ENCODE results near the gene RHOBTB3. TPM values are rescaled to one million over a fixed set of nuclear protein-coding genes. Genes with fewer than 3 reads are reported as not detected.

Gene RHOBTB3
- total RNA-seq, 2 donors from 2014 or later = 1.3 to 5.2 TPM

GRCh38 chr5:95718738-95719137 is 12.4 kb upstream of the RHOBTB3 start:
- DNase-seq (no peak), ATAC-seq (replicated peaks in 1 of 2) (no peak)
- H3K27ac Mint-ChIP-seq = no peak overlapping the region
- peaks cover 15% of the 10 kb centered on the region for H3K27me3 Mint-ChIP-seq (ENCODE audit: low read depth)
- peaks cover 3% of the 10 kb centered on the region for H3K4me1 Mint-ChIP-seq (ENCODE audit: low read depth)
- H3K9me3 Mint-ChIP-seq = peaks cover 0 to 1% of the 10 kb centered on the region in 2 donors
- H3K36me3 Mint-ChIP-seq (ENCODE audit: insufficient read depth in 2 of 2) = no peaks in the 10 kb centered on the region
- H3K4me3 Mint-ChIP-seq = no peak overlapping the region

GRCh38 chr5:95720094-95720786 is 10.9 kb upstream of the RHOBTB3 start:
- Mint-ChIP-seq H3K4me3 (no peak overlapping the region), H3K36me3 (ENCODE audit: insufficient read depth in 2 of 2) (no peaks in the 10 kb centered on the region), H3K27me3 (ENCODE audit: low read depth) (peaks cover 7% of the 10 kb centered on the region), H3K27ac (no peak overlapping the region), H3K9me3 (peaks cover 0 to 1% of the 10 kb centered on the region in 2 donors), H3K4me1 (ENCODE audit: low read depth) (peaks cover 9% of the 10 kb centered on the region)
- ATAC-seq (replicated peaks in 1 of 2) (no peak), DNase-seq (no peak)

DNA sequence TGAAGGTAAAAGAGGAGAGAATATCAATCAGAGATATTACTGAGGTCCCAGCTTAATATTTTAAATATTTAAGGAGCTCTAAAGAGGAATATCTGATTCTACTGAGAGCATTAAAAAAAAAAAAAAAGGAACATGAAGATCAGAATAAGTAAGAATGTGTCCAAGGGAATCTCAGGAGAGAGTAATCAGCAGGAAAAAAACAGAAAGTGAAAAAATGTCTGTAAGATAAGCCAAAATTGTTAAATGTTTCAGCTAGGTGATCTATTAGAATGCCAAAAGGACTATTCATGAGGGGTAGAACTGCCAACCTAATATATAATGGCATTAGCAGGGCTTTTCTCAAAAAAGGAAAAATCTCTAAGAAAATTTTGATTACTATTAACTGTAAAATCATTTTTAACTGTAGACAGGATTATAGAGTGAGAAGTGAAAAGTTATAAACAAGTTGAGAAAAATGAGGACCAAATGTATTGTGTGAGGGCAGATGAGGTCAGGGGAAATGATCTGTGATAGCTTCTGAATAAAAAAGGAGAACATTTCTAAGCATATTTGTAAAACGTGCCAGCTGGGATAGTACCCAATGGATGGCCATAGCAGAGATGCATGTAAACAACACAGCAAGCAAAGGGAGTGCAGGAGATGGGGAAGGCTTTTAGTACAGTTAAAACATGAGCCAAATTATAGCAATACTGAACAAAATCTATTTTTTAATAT is 9.4 kb upstream of the RHOBTB3 start:
- no peak for DNase-seq
- Mint-ChIP-seq H3K27ac (no peak overlapping the region), H3K9me3 (no peaks in the 10 kb centered on the region), H3K4me1 (ENCODE audit: low read depth) (peaks cover 15% of the 10 kb centered on the region), H3K36me3 (ENCODE audit: insufficient read depth in 2 of 2) (no peaks in the 10 kb centered on the region), H3K27me3 (ENCODE audit: low read depth) (peaks cover 7% of the 10 kb centered on the region), H3K4me3 (no peak overlapping the region)
- ATAC-seq (replicated peaks in 1 of 2) = no peak

DNA sequence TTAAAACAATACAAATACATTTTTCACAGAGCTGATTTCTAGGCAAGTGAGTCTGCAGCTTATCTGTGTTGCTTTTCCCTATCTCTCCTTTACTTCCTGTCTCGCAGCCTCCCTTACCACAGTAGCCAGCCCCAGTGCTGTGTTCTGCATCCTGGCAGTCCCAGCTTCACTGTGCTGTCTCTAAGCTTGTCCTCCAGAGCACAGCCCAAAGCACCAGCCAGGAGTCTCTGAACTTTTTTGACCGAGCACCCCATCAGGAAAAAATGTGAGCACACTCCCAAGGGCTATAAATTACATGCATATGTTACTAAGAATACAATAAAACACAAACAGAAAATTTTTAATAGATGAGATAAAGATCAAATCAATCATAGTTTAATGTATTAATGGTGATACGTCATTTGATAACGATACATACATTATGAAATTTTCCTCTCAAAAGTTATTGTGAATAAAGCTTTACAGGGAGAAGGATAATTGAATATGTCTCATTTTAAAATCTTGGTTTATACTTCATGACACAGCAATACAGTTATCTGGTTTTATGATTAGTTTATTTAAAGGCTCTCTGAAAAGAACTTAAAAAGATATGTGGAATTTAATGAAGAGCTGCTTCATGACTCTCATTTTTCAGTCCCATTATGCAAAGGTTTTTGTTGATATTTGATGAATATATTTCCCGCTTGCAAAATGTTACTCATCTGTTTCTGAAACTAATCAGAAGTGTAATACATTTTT is 7.3 kb upstream of the RHOBTB3 start:
- Mint-ChIP-seq H3K36me3 (ENCODE audit: insufficient read depth in 2 of 2) (no peaks in the 10 kb centered on the region), H3K4me1 (ENCODE audit: low read depth) (peaks cover 36% of the 10 kb centered on the region), H3K27me3 (ENCODE audit: low read depth) (peaks cover 7% of the 10 kb centered on the region), H3K4me3 (no peak overlapping the region), H3K27ac (no peak overlapping the region), H3K9me3 (no peaks in the 10 kb centered on the region)
- DNase-seq (no peak), ATAC-seq (replicated peaks in 1 of 2) (no peak)

DNA sequence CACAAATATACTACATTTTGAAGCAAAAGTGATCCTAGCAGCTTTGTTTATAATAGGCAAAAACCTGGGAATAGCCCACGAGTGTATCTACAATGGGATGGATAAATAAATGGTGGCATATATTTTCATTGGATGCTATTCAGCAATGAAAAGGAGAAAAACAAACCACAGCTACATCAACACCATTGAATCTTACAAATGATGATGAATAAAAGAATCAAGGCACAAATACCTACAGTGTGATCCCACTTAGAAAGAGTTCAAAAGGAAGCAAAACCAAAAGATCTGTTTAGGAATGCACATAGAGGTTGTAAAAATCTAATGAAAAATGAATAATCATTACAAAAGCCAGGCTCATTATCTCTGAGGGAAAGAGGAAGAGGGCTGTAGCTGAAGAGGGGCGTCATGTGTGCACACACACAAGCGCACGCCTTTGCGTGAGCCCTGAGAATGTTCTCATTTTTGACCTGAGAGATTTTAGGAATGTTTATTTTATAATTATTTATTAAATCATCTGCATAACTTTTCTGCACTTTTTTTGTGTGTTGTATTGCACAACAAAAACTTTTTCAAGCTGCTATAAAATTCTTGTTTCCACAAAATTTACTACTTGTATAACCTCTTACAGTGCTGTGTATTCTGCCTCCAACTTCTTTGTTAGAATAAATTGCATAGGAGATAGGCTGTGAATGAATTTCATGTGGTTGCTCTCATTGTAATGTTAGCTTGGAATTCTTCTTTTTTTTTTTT is 5.9 kb upstream of the RHOBTB3 start:
- Mint-ChIP-seq H3K36me3 (ENCODE audit: insufficient read depth in 2 of 2) (peaks cover 0 to 3% of the 10 kb centered on the region in 2 donors), H3K4me3 (no peak overlapping the region), H3K9me3 (no peaks in the 10 kb centered on the region), H3K27me3 (ENCODE audit: low read depth) (peaks cover 8% of the 10 kb centered on the region), H3K4me1 (ENCODE audit: low read depth) (peaks cover 50% of the 10 kb centered on the region), H3K27ac (no peak overlapping the region)
- DNase-seq (no peak), ATAC-seq (replicated peaks in 1 of 2) (no peak)

DNA sequence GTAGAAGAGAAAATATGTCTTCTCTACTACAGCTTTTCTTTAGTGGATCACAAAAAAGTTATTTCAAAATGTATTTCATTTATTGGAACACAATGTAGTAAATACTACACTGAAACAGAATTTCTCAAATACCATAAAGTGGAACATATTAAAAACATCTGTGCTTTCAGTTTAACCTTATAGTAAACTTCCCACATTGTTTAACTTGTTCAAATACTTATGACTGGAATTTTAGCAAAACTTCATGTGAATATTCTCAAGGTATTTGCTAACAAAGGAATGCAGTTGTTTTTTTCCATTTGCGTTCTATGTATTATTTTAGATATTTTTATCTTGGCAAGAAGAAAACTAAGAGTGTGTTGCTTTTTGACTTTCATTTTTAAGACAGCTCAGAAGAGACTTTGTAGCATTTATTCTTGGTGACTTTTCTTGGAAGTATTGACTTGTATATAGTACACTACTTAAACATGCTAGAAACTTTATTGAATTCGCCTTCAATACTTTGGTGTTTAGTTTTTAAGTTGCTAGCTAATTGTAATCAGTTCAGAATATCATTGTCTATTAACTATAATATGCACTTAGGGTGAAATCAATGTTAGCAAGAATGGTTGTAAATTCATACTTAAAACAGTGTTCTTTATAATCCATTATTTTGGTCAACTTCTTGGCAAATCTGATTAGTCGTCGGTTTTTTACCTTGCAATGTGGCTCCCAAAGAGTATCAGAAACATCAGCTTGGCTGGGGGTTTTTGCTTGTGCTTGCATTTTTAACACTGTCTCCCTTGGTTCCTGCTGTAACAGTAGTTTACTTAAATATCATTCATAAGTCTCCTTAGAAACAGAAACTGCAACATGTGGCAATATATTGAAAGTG is 5.0 kb upstream of the RHOBTB3 start:
- DNase-seq (no peak), ATAC-seq (replicated peaks in 1 of 2) (no peak)
- Mint-ChIP-seq H3K27ac (no peak overlapping the region), H3K9me3 (no peaks in the 10 kb centered on the region), H3K4me3 (no peak overlapping the region), H3K4me1 (ENCODE audit: low read depth) (peaks cover 57% of the 10 kb centered on the region), H3K36me3 (ENCODE audit: insufficient read depth in 2 of 2) (peaks cover 0 to 3% of the 10 kb centered on the region in 2 donors), H3K27me3 (ENCODE audit: low read depth) (peaks cover 13% of the 10 kb centered on the region)

DNA sequence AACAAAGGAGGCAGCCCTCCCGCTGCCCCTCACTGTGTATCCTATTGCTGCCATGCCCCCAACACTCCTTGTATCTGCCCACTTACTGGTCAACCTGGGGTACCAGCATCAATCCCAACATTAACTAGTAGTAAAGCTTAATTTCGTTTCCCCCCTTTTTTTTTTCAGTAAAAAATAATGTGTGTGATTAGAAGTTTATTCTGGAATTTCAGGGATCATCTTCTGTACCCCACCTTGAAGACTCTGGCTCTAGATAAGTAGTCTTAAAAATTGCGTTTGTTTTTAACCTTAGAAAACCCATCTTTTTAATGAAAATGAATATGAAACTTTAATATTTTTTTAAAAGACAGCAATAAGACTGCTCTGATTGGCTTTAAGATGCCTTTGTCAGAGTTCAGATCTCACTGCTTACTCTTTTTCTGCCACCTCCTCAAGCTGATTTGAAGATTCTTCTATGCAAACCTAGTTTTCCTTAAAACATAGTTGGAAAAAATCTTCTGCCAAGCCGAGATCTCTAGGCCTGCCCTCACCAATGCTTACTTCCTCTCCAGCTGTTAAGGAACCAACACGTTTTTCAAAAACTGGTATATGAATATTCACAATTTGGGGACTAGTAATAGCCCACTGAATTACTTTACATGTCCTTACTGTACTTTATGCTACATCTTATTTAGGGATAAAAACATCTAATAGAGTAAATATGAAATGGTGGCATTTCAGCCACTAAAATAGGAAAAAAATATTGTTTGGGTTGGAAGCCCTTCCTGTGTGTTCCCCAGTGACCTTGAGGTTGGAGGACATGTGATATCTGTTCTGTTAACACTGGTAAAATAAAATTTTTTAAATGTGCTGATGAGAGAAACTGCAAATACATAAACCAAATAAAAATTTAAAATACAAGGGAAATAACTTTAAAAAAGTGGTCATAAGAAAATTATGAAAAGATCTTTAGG is 4.0 kb upstream of the RHOBTB3 start:
- Mint-ChIP-seq H3K27me3 (ENCODE audit: low read depth) (peaks cover 18% of the 10 kb centered on the region), H3K27ac (no peak overlapping the region), H3K9me3 (no peaks in the 10 kb centered on the region), H3K4me3 (no peak overlapping the region), H3K36me3 (ENCODE audit: insufficient read depth in 2 of 2) (peaks cover 0 to 3% of the 10 kb centered on the region in 2 donors), H3K4me1 (ENCODE audit: low read depth) (peaks cover 62% of the 10 kb centered on the region)
- DNase-seq = no peak
- no peak for ATAC-seq (replicated peaks in 1 of 2)

- DNase-seq = no peak
- peaks cover 65% of the 10 kb centered on the region for H3K4me1 Mint-ChIP-seq (ENCODE audit: low read depth)
- H3K4me3 Mint-ChIP-seq = no peak overlapping the region
- H3K27me3 Mint-ChIP-seq (ENCODE audit: low read depth) = peaks cover 24% of the 10 kb centered on the region
- H3K9me3 Mint-ChIP-seq = no peaks in the 10 kb centered on the region
- no peak overlapping the region for H3K27ac Mint-ChIP-seq
- no peak for ATAC-seq (replicated peaks in 1 of 2)
- peaks cover 0 to 3% of the 10 kb centered on the region in 2 donors for H3K36me3 Mint-ChIP-seq (ENCODE audit: insufficient read depth in 2 of 2)
These were observed 3.4 kb upstream of the RHOBTB3 start for GRCh38 chr5:95727764-95728191.

DNA sequence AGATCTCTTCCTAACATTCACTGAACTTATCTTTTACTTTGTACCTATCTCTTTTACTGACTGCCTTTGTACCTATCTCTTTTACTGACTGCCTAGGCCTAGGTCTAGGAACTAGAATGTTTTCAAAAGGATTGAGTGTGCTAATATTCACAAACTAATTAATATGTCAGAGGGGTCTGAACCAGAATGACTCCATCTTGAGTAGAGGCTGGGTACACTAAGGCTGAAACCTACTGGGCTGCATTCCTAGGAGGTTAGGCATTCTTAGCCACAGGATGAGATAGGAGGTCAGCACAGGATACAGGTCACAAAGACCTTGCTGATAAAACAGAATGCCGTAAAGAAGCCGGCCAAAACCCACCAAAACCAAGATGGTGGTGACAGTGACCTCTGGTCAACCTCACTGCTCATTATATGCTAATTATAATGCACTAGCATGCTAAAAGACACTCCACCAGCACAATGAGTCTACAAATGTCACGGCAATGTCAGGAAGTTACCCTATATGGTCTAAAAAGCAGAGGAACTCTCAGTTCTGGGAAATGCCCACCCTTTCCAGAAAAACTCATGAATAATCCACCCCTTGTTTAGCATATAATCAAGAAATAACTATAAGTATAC is 2.5 kb upstream of the RHOBTB3 start:
- H3K4me3 Mint-ChIP-seq = no peak overlapping the region
- peaks cover 63% of the 10 kb centered on the region for H3K4me1 Mint-ChIP-seq (ENCODE audit: low read depth)
- no peak overlapping the region for H3K27ac Mint-ChIP-seq
- H3K27me3 Mint-ChIP-seq (ENCODE audit: low read depth) = peaks cover 32% of the 10 kb centered on the region
- no peaks in the 10 kb centered on the region for H3K9me3 Mint-ChIP-seq
- ATAC-seq (replicated peaks in 1 of 2) = peak in 1 of 2 donors; percentile 51
- peaks cover 0 to 3% of the 10 kb centered on the region in 2 donors for H3K36me3 Mint-ChIP-seq (ENCODE audit: insufficient read depth in 2 of 2)
- peak in 1 of 2 donors; percentile 15 for DNase-seq

DNA sequence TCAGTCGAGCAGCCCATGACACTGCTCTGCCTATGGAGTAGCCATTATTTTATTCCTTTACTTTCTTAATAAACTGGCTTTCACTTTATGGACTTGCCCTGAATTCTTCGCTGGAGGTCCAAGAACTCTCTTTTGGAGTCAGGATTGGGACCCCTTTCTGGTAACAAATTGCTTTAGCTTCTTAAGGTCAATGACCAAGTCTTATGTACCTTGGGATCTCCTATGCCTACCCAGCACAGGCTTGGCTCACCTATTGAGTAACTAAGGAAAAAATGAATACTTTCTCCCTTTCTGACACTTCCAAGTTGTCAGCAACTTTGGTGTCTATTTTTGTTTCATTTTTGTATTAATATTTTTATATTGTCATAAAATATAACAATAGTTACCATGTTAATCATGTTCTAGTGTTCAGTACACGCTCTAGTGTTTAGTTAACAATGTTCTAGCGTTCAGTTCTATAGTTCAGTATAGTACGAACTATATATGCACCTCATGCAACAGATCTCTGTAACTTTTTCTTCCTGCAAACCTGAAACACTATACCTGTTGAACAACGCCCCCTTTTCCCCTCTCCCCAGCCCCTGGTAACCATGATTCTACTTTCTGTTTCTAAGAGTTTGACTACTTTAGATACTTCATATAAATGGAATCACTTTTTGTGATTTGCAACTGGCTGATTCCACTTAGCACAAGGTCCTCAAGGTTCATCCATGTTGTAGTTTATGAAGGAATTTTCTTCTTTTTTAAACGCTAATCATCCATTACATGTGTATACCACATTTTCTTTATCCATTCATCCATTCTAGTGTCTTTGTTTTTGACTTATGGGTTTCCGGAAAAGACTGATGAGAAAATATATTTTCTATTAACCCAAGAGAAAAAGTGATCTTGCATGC is 1.8 kb upstream of the RHOBTB3 start:
- Mint-ChIP-seq H3K4me3 (peak overlapping the region; percentile 83 to 87), H3K27me3 (ENCODE audit: low read depth) (peaks cover 37% of the 10 kb centered on the region), H3K27ac (no peak overlapping the region), H3K36me3 (ENCODE audit: insufficient read depth in 2 of 2) (peaks cover 0 to 3% of the 10 kb centered on the region in 2 donors), H3K9me3 (no peaks in the 10 kb centered on the region), H3K4me1 (ENCODE audit: low read depth) (peaks cover 56% of the 10 kb centered on the region)
- ATAC-seq (replicated peaks in 1 of 2) (peak in 1 of 2 donors; percentile 13), DNase-seq (no peak)
